ENCODE data around the gene SMARCD1. TPM values are rescaled to one million over a fixed set of nuclear protein-coding genes. Genes with fewer than 3 reads are reported as not detected.

SMARCD1 gene
- total RNA-seq, 1 donor from 2014 or later = 121 TPM

DNA sequence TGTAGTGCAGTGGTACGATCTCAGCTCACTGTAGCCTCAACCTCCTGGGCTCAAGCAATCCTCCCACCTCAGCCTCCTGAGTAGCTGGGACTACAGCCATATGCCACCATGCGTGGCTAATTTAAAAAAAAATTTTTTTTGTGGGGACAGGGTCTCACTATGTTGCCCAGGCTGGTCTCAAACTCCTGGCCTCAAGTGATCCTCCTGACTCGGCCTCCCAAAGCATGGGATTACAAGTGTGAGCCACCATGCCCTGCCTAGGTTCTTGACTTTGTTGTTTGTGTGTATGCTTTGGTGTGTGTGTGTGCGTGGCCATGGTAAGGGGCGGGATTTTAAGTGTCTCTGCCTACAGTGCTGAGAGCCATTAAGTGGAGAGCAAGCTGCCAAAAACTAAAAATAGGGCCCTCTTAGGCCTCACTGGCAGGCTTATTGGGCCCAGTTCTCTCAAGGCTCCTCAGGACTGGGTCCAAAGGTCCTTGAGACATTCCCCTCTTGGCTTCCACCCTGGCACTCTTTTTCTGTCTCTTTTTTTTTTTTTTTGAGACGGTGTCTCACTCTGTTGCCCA lies 32.0 kb downstream of the SMARCD1 start:
- Histone ChIP-seq H3K9me3 (ENCODE audit: low read depth) (no peaks in the 10 kb centered on the region), H3K36me3 (no peaks in the 10 kb centered on the region), H3K79me2 (ENCODE audit: low read depth) (peaks cover 24% of the 10 kb centered on the region), H3K27me3 (no peaks in the 10 kb centered on the region), H3F3A (ENCODE audit: low read depth) (peaks cover 11% of the 10 kb centered on the region), H3K9ac (no peak overlapping the region), H3K27ac (no peak overlapping the region), H4K20me1 (ENCODE audit: low read depth) (no peaks in the 10 kb centered on the region), H3K4me3 (no peak overlapping the region), H3K4me2 (no peak overlapping the region), H2AFZ (replicated peaks) (no peak overlapping the region), H3K4me1 (peaks cover 3% of the 10 kb centered on the region)
- H3K4me3 Mint-ChIP-seq = no peak overlapping the region
- no peak for DNase-seq (ENCODE audit: low spot score)
- H3K27ac Mint-ChIP-seq = no peak overlapping the region
- peaks cover 6% of the 10 kb centered on the region for H3K27me3 Mint-ChIP-seq (ENCODE audit: insufficient read depth, low read depth)
- TF ChIP-seq EZH2 (IDR thresholded peaks at IDR 0.05) = no peak
- no peak for TF ChIP-seq EZH2phosphoT487 (IDR thresholded peaks at IDR 0.05)
- TF ChIP-seq, protein P1, sequence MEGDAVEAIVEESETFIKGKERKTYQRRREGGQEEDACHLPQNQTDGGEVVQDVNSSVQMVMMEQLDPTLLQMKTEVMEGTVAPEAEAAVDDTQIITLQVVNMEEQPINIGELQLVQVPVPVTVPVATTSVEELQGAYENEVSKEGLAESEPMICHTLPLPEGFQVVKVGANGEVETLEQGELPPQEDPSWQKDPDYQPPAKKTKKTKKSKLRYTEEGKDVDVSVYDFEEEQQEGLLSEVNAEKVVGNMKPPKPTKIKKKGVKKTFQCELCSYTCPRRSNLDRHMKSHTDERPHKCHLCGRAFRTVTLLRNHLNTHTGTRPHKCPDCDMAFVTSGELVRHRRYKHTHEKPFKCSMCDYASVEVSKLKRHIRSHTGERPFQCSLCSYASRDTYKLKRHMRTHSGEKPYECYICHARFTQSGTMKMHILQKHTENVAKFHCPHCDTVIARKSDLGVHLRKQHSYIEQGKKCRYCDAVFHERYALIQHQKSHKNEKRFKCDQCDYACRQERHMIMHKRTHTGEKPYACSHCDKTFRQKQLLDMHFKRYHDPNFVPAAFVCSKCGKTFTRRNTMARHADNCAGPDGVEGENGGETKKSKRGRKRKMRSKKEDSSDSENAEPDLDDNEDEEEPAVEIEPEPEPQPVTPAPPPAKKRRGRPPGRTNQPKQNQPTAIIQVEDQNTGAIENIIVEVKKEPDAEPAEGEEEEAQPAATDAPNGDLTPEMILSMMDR (IDR thresholded peaks at IDR 0.05) = no peak
- H3K36me3 Mint-ChIP-seq = peaks cover 5% of the 10 kb centered on the region
- peaks cover 30% of the 10 kb centered on the region for H3K4me1 Mint-ChIP-seq
- H3K9me3 Mint-ChIP-seq = no peaks in the 10 kb centered on the region

DNA sequence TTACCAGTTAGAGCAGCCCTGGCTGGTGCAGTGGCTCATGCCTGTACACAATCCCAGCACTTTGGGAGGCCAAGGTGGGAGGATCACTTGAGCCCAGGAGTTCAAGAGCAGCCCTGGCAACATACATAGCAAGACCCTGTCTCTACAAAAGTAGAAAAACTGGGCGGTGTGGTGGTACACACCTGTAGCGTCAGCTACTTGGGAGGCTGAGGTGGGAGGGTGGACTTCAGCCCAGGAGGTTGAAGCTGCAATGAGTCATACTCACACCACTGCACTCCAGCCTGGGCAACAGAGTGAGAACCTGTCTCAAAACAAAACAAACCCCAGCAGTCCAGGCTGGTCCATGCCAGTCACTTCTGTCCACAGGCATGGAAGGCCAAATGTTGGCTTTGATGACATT lies 34.2 kb downstream of the SMARCD1 start:
- Histone ChIP-seq H3K4me2 (no peak overlapping the region), H3K4me1 (no peaks in the 10 kb centered on the region), H3K4me3 (no peak overlapping the region), H3K9me3 (ENCODE audit: low read depth) (no peaks in the 10 kb centered on the region), H3K9ac (no peak overlapping the region), H3F3A (ENCODE audit: low read depth) (no peaks in the 10 kb centered on the region), H4K20me1 (ENCODE audit: low read depth) (no peaks in the 10 kb centered on the region), H3K27me3 (no peaks in the 10 kb centered on the region), H3K79me2 (ENCODE audit: low read depth) (peaks cover 6% of the 10 kb centered on the region), H2AFZ (replicated peaks) (no peak overlapping the region), H3K36me3 (no peaks in the 10 kb centered on the region), H3K27ac (no peak overlapping the region)
- no peak for DNase-seq (ENCODE audit: low spot score)
- peaks cover 12% of the 10 kb centered on the region for H3K36me3 Mint-ChIP-seq
- H3K4me1 Mint-ChIP-seq = peaks cover 18% of the 10 kb centered on the region
- TF ChIP-seq, protein P1 (IDR thresholded peaks at IDR 0.05) = no peak
- no peak for TF ChIP-seq EZH2phosphoT487 (IDR thresholded peaks at IDR 0.05)
- no peaks in the 10 kb centered on the region for H3K9me3 Mint-ChIP-seq
- peaks cover 7% of the 10 kb centered on the region for H3K27me3 Mint-ChIP-seq (ENCODE audit: insufficient read depth, low read depth)
- H3K4me3 Mint-ChIP-seq = no peak overlapping the region
- no peak overlapping the region for H3K27ac Mint-ChIP-seq

DNA sequence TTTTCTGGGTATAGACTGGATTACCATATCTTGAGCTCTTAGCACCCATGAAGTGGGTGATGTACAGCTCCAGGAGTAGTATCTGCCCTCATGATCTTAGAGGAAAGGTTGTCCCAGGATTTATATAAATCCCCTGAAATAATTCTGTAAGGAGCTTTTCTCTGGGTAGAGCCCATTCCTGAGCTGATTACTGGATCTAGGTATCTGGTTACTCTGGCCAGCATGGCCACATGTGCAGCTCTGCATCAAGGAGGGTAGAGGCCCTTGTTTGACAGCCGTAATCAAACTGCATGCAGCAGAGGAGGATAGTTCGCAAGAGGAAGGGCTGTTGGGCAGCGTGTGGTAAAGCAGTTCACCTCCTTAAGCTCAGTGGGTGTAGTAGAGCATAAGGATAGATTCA lies 35.4 kb downstream of the SMARCD1 start:
- peaks cover 15% of the 10 kb centered on the region for H3K4me1 Mint-ChIP-seq
- Histone ChIP-seq H3K27ac (no peak overlapping the region), H3K9me3 (ENCODE audit: low read depth) (no peaks in the 10 kb centered on the region), H3K36me3 (no peaks in the 10 kb centered on the region), H3K9ac (no peak overlapping the region), H3F3A (ENCODE audit: low read depth) (no peaks in the 10 kb centered on the region), H4K20me1 (ENCODE audit: low read depth) (no peaks in the 10 kb centered on the region), H3K27me3 (no peaks in the 10 kb centered on the region), H3K4me2 (no peak overlapping the region), H3K79me2 (ENCODE audit: low read depth) (no peaks in the 10 kb centered on the region), H2AFZ (replicated peaks) (no peak overlapping the region), H3K4me1 (no peaks in the 10 kb centered on the region), H3K4me3 (no peak overlapping the region)
- no peak overlapping the region for H3K27ac Mint-ChIP-seq
- peaks cover 11% of the 10 kb centered on the region for H3K36me3 Mint-ChIP-seq
- H3K27me3 Mint-ChIP-seq (ENCODE audit: insufficient read depth, low read depth) = peaks cover 7% of the 10 kb centered on the region
- no peaks in the 10 kb centered on the region for H3K9me3 Mint-ChIP-seq
- no peak for DNase-seq (ENCODE audit: low spot score)
- no peak overlapping the region for H3K4me3 Mint-ChIP-seq
- TF ChIP-seq EZH2 (IDR thresholded peaks at IDR 0.05) = no peak
- TF ChIP-seq EZH2phosphoT487 (IDR thresholded peaks at IDR 0.05) = no peak
- TF ChIP-seq, protein P1 (IDR thresholded peaks at IDR 0.05) = no peak
